ENCODE measurements around the gene C1QBP. TPM values are rescaled to one million over a fixed set of nuclear protein-coding genes. Genes with fewer than 3 reads are reported as not detected.
"Not testable (repeated sequence)": the region's sequence is repeated elsewhere in the genome, so short reads cannot be mapped to it uniquely, and the experiment has no call there.

Gene C1QBP, protein sequence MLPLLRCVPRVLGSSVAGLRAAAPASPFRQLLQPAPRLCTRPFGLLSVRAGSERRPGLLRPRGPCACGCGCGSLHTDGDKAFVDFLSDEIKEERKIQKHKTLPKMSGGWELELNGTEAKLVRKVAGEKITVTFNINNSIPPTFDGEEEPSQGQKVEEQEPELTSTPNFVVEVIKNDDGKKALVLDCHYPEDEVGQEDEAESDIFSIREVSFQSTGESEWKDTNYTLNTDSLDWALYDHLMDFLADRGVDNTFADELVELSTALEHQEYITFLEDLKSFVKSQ
- total RNA-seq: 110 TPM
- long read RNA-seq, transcript C1QBP-201 (6 exons, 1,169 nt): major isoform, 405 of 424 reads
- long read RNA-seq, partial matches to known transcripts: 1 of 424 reads
- long read RNA-seq, other reads (novel, unspliced or antisense): 18 of 424 reads

DNA sequence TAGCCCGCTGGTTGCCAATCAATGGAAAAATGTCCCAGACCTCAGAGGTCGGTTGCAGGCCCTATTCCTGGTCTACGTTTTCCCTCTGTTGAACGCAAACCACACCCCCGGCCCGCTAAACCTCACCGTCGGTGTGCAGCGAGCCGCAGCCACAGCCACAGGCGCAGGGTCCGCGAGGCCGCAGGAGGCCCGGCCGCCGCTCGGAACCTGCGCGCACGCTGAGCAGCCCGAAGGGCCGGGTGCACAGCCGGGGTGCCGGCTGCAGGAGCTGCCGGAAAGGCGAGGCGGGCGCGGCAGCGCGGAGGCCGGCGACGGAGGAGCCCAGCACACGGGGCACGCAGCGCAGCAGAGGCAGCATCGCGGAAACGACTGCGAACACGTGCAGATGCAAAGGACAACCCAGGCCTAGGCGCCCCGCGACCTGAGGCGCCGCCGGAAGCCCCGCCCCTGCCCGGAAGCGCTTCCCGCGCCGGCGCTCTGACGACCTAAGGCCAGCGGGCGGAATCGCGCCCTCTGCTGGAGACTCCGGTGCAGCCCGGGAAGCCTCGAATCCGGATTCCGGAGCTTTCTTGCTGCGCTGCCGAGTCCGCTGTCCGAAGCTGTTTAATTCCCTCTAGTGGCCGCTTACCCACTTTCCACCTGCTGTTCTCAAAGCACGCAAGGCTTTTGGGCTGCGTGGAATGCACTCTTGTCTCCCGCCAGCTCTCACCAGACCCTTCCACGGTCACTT, at the start of gene C1QBP:
C1QBP (minus strand) TSS at position 440 of the 730 bp plus-strand sequence; CDS start at position 358, 82 bp downstream.
- DNase-seq (ENCODE audit: low spot score): peak; percentile 97

DNA sequence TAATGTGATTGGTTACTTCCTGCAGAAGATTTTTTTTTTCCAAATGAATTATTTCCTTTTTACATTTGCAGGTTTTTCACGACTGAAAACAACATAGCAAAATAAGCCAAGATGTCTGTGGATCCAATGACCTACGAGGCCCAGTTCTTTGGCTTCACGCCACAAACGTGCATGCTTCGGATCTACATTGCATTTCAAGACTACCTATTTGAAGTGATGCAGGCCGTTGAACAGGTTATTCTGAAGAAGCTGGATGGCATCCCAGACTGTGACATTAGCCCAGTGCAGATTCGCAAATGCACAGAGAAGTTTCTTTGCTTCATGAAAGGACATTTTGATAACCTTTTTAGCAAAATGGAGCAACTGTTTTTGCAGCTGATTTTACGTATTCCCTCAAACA, 49.8 kb upstream of the C1QBP start:
- no peak for DNase-seq (ENCODE audit: low spot score)

DNA sequence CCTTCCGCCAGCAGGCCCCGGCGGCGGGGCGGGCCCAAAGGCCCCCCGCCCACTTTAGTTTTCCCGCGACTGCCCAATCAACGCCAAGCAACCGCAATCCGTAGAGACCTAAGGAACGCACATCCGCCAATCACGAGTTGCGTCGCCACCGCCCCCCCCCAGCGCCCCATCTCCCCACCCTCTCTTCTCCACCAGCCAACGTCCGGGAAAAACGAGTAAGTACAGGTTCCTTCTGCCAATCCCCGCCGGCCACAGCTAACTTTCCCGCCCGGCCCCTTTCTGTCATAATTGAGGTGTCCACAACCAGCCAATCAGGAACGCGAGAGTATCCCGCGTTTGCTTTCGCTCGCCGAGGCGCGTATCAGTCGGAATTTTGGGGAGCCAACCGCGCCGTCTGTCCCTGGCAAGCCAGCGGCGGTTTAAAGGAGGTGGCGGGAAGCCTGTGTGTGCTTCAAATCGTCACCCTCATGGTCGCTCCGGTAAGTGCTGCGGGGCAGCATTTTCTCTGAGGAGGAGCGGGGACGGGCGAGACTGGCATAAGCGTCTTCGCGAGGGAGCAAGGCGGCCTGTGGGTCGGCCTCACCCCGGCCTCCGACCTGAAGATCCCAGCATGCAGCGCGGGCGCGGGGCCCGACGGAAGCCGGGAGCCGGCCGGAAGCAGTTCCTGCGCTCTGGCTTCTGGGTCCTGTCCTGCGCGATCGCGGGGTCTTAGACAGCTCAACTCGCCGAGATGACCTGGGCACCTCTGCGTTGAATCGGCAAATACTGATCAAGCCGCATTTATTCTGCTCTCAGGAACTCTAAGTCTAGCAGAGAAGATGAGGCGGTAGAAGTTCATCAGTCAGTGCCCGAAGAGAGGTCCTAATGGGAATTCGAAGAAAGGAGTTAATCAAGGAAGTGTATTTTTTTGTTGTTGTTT, 47.5 kb upstream of the C1QBP start, which contains the start of gene MIS12:
MIS12 (plus strand) TSS at position 361 of the 919 bp plus-strand sequence. CDS start 2,297 bp downstream, outside the sequence.
- peak; percentile 98 for DNase-seq (ENCODE audit: low spot score)

DNA sequence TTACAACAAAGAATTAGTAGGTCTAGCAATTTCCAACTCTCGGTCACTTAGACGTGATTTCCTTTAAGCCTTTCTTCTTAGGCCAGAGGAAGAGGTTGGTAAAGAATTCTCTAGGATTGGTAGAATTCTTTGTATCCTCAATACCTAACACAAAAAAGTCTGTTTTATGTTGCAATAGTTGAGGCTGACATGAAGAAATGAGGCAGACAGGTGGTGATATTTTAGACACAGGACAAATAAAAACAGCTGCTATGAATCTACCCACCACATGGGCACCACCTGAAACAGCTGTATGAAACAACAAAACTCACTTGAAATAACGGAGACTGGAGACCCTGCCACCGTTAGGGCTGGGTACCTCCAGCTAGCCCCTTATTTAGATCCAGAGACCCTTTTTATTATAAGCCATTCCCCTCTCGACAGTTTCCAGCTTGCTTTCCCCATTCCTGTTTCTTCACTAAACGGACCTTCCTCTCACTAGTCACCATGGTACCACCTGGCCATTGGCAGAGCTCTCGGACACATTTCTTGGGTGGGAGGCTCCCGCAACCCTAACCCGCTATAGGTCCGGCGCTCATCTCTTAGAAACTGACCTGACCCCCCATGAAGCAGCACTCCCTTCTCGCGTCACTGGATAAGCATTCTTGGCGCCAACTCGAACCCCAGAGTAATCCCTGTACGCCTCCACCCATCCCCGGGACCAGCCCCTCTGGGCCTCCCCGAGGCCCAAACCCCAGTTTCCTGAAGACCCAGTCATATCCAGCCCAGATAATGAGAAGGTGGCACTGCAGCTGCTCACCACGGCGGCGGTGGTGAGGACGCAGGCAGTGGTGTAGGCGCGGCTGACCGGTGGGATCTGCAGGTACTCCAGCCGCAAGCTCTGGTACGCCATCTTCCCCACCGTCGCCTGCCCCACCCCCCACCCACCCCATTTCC, 46.6 kb upstream of the C1QBP start, which contains the start of gene DERL2:
DERL2 (minus strand) TSS at position 909 of the 936 bp plus-strand sequence; CDS start at position 892, 17 bp downstream.
- DNase-seq (ENCODE audit: low spot score): no peak

DNA sequence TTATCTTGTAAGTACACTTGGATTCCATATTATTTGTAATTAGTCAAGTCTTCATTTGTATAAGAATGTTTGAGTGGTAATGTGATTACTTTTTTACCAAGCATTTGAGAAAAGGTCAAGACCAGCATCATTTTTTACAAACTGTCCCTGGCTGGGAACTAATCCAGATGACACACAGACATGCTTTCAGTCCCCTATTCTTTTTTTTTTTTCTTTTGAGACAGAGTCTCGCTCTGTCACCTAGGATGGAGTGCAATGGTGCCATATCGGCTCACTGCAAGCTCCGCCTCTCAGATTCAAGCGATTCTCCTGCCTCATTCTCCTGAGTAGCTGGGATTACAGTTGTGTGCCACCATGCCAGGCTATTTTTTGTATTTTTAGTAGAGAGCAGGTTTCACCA, 42.5 kb upstream of the C1QBP start:
- DNase-seq (ENCODE audit: low spot score): no peak

DNA sequence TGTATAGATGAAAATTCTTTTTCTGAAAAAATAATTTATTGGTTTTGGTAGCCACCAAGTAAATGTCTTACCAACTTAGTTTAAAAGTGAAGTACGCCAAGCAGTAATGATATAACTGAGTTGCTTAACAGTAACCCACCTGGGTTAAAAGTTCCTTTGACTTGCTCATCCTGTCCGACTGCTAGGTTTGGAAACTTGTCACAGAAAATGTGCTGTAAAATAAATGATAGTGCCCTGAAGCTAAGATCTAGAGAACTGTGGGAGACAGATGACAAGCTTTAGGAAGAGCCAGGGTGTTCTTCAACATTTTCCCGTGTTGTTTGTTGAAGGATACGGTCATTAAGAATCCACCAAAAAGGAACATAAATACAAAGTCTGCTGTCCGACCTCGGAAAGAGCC, 42.0 kb upstream of the C1QBP start:
- no peak for DNase-seq (ENCODE audit: low spot score)

DNA sequence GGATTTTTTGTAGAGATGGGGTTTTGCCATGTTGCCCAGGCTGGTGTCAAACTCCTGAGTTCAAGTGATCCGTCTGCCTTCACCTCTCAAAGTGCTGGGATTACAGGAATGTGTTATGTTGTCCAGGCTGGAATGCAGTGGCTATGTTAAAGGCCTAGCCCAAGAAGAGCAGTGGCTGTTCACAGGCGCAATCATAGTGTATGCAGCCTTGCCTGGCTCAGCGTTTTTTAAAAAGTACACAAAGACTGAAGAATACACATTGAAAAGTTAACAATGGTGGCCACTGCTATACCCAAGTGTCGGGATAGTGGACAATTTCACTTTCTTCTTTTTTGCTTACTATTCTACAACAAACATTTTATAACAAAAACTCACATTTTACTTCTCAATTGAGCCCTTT, 40.0 kb upstream of the C1QBP start:
- no peak for DNase-seq (ENCODE audit: low spot score)

DNA sequence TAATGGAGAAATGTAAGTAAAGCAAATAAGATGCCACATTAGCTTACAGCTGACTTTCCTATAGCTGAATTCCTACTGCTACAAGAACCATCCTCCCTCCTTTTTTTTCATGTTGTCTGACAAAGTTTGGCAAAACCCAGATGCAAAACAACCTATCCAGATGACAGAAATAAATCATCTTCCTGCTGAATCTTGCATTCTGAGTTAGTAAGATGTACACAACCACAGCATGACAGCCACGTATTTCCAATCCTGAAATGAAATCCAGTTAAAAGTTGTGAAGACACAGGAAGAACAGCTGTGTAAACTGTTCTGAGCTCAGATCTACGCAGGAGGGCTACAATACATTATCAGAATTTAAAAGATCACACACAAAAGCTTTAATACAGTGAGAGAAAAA, 35.0 kb upstream of the C1QBP start:
- DNase-seq (ENCODE audit: low spot score): no peak

DNA sequence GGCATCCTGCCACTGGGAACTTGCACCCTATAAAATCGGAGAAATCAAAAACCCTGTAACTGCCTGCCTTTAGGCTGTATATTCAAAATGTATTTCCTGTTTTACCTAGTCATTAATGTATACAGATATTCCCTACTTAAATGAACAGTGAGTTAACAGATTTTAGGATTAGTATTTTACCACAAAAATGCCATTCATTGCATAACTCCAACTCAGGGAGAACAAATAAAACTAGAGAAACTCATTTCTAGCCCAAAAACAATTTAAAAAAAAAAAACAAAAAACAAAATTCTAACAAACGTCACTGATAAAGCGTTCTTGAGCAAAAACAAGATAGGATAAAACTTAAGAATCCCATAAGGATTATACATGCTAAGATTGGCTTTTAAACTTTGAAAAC, 33.6 kb upstream of the C1QBP start:
- DNase-seq (ENCODE audit: low spot score): no peak

DNA sequence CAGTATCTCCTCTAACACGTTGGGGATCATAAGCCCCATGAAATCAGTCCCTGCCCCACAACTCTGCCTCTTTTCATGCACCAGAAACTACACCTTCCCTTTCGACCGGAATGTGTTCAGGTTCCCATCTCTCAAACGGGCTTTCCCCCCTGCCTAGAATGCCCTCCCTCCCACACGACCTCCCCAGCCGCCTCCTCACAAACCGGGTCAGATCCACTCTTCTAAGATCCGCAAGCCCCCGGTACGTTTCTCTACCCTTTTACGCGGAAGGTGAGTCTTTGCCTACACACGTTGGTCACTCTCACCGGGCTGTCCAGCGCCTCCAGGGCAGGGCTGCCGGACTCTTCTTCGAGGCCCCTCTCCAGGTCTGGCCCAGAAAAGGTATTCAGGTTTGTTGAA, 29.1 kb upstream of the C1QBP start:
- DNase-seq (ENCODE audit: low spot score): no peak

DNA sequence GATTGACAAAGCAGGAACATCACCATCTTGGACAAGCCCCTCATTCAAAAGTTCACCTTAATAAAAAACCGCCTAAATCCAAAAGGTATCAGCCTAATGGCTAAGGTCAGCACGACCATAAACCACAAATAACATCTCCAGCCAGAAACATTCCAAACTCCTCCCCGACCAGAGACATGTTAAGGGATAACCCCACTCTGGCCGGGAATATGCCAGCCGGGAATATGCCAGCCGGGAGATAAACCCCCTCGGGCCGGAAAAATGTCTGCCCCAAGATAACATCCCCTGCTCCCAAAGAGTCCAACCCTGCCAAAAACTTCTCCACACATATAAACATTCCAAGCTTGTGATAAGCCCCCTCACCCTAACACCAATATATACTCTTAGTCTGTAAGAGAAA, 28.5 kb upstream of the C1QBP start:
- no peak for DNase-seq (ENCODE audit: low spot score)

DNA sequence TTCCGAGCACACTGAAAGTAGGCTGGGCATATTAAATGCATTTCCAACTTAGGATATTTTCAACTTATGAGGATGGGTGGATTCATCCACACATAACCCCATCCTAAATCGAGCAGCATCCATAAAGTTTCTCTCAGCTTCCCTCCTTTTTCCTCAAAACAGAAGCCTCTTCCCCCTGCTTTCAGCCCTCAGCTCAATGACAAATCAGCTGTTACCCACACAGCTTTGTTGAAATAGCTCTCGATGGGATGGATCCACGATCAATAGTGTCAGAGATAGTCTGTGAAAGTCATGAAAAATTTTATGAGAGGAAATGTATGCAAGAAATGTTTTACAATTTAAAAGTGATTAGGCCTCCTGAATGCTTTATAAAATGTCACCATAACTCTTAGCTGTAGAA, 27.3 kb upstream of the C1QBP start:
- no peak for DNase-seq (ENCODE audit: low spot score)

DNA sequence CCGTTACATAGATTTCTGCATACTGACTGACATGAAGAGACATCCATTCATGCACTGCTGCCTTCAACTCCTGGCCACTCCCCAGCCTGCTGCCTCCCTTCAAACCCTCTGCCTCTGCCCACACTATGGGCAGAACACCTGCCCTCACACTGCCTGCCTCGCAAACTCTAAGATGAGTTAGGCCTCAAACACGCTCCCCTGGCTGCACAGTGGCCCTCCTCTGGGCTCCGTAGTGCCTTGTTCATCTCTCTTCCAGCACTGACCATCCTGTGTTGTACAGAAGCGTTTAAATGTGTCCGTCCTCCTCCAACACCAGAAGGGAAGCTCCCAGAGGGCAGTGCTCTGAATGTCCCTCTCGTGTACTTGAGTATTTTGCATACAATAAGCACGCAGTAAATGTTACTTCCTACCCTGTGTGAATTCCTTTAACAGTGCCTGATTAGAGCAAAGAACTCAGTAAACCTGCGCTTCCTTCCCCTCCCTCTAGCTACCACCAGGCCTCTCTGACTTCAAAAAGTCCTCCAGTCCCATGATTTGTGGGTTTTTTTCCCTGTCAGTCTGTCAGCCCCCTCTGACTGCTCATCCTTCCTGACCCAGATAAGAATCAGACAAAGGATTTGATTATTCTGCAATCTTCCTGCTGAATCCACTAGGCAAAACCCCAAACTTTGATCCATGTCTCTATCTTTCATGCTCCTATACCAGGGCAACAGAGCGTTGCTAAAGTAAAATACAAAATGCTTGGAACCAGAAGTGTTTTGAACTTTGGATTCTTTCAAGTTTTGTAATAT, 26.0 kb upstream of the C1QBP start:
- DNase-seq (ENCODE audit: low spot score): no peak

DNA sequence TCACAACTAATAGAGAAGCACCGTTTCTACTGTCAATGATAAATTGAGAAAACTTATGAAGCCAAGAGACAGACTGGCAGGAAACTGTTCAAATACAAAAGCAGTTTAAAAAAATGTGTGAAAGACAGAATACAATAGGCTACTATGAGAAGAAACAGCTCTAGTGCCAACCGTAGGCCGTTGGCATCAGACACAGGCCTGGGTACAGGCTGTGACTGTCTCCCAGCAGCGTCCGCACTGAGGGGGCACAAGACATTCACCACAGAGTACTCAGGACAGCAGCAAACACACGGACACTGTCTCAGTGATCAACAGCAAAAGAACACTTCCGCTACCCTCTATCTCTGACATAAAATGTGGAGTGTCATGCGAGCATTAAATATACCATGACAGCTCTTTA, 7.8 kb upstream of the C1QBP start:
- DNase-seq (ENCODE audit: low spot score): no peak

DNA sequence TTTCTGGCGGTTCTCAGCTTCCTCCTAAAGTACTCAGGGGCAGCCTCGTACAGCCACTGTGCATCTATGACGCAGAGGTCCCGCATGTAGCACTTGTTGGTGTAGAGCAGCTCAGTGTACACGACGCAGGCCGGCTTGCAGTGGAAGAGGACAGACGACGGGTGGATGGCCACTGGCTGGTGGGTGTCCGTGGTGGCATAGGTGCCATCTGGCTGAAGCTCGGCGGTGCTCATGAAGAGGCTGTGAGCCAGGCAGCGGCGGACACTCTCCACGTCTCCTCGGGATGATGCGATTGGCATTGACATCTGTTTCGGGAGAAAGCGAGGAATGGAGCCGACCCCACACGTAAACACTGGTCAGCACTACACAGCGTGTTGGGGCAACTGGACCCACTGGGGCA, 5.3 kb upstream of the C1QBP start:
- DNase-seq (ENCODE audit: low spot score): no peak

DNA sequence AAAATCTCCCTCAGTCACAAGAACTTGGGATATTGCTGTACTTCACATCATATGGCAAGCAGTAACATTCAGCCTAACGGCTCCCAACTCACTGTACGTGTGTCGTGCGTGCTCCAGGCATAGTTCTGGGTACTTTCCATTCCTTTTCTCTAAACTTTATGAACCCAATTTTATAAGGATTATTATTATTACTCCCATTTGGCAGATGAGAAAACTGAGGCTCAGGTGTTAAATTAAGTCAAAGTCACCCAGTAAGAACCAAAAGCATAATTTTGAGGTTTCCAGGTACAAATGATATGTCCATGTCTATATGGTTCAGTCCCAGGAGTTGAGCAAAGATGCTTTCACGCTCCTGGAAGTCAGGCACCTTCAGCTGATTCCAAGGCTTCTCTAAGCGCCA, 4.8 kb upstream of the C1QBP start:
- no peak for DNase-seq (ENCODE audit: low spot score)

DNA sequence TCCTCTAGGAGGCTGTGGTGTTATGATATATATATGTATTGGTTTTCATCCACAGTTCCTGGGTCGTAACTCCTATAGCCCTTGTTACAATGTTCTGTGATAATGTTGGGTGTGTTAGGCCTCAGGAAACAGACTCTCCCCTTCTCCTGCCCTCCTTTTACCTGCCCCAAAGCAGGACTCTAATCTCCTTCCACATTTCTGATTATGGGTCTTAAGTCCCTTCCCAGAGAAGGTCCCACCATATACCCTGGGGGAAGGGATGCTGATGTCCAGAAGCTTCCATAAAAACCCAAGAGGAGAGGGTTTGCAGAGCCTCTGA, 450 bp upstream of the C1QBP start:
- DNase-seq (ENCODE audit: low spot score): no peak

DNA sequence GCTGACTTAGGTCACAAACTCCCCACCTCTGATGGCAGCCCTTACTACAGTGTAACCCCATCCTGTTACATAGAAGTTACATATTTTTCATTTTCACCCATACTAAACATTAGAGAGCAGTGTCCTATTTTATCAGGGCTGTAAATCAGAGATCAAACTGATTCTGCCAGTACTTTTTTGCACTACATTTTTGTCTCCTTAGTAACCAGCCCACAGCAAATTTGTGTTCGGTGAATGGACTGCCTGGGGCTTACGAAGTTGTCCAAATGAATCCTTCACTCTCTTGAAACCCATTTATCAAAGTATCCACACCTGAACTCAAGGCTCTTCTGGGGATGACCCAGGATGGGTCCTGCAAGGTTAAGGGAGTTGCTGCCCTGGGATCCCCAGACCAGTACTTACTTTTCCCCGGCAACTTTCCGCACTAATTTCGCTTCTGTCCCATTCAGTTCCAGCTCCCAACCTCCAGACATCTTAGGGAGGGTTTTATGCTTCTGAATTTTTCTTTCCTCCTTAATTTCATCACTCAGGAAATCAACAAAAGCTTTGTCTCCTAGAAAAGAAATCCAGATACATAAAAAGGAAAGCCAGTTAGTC, 1.1 kb downstream of the C1QBP start:
- no peak for DNase-seq (ENCODE audit: low spot score)

DNA sequence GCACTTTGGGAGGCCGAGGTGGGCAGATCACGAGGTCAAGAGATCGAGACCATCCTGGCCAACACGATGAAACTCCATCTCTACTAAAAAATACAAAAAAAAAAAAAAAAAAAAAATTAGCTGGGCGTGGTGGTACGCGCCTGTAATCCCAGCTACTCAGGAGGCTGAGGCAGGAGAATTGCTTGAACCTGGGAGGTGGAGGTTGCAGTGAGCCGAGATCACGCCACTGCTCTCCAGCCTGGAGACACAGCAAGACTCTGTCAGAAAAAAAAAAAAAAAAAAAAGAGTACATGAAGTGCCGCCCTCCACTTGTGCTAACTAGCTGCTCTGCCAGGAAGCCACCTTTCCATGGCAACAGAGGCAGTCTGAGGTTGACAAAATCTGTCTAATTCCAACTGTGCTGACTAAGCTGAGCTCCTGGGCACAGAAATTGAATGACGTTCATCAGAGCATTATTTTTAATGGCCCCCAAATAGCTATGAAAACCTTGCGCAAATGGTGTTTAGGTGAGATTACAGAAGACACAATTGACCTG, 3.1 kb downstream of the C1QBP start:
- not testable (repeated sequence) for DNase-seq (ENCODE audit: low spot score)
